ENCODE measurements around the gene PRRC2C. TPM values are rescaled to one million over a fixed set of nuclear protein-coding genes. Genes with fewer than 3 reads are reported as not detected.

The PRRC2C gene
- polyA plus RNA-seq, 1 of the 3 experiments (the other 2 are of a cell fraction): 39.9 TPM

GRCh38 chr1:171455967-171456366 is 29.4 kb upstream of the PRRC2C start:
- H3K4me1 ChIP-seq (ENCODE audit: control insufficient read depth in 1 of 2, insufficient read depth in 2 of 2, low read depth in 1 of 2, low read length in 1 of 2): no peaks in the 10 kb centered on the region
- no peak for TF ChIP-seq FOSL2 (IDR thresholded peaks at IDR 0.05; ENCODE audit: borderline replicate concordance, low read depth)
- no peak for TF ChIP-seq TAF1 (IDR thresholded peaks at IDR 0.05; ENCODE audit: borderline replicate concordance, low read depth, low read length)
- TF ChIP-seq CTCF (IDR thresholded peaks at IDR 0.05): no peak
- TF ChIP-seq USF2 (IDR thresholded peaks at IDR 0.05; ENCODE audit: borderline replicate concordance, low read depth, low read length): no peak
- TF ChIP-seq CHD2 (IDR thresholded peaks at IDR 0.05; ENCODE audit: low read length, partially characterized antibody): no peak
- no peak for TF ChIP-seq TEAD4 (IDR thresholded peaks at IDR 0.05; ENCODE audit: borderline replicate concordance, insufficient read depth)
- no peak for TF ChIP-seq RFX5 (IDR thresholded peaks at IDR 0.05; ENCODE audit: low read length)
- TF ChIP-seq MXI1 (IDR thresholded peaks at IDR 0.05; ENCODE audit: low read depth, low read length): no peak
- no peak for TF ChIP-seq TCF12 (IDR thresholded peaks at IDR 0.05)
- TF ChIP-seq IRF3 (IDR thresholded peaks at IDR 0.05; ENCODE audit: low read depth, low read length): no peak
- TF ChIP-seq RAD21 (IDR thresholded peaks at IDR 0.05; ENCODE audit: low read length): no peak
- TF ChIP-seq PBX3 (IDR thresholded peaks at IDR 0.05): no peak
- no peak for TF ChIP-seq FOXJ3 (CRISPR knock-in tag; IDR thresholded peaks at IDR 0.05)
- POLR2A ChIA-PET: no interaction called here

GRCh38 chr1:171457412-171457811 is 27.9 kb upstream of the PRRC2C start:
- H3K9me3 ChIP-seq: peaks cover under 1% of the 10 kb centered on the region; the same call in 1 of the 2 replicates
- H3K4me1 ChIP-seq (ENCODE audit: control insufficient read depth in 1 of 2, insufficient read depth in 2 of 2, low read depth in 1 of 2, low read length in 1 of 2): no peaks in the 10 kb centered on the region
- WGBS (ENCODE audit: low lambda C conversion rate): 44% methylated on average over 2 of the region's 2 CpGs
- H3K9ac ChIP-seq: no peak overlapping the region
- no peak for TF ChIP-seq GATA2 (CRISPR knock-in tag; IDR thresholded peaks at IDR 0.05)
- no peak for TF ChIP-seq NFIC (IDR thresholded peaks at IDR 0.05; ENCODE audit: borderline replicate concordance)
- no peak for TF ChIP-seq RCOR1 (IDR thresholded peaks at IDR 0.05; ENCODE audit: low read length)
- no peak for TF ChIP-seq CHD2 (IDR thresholded peaks at IDR 0.05; ENCODE audit: low read length, partially characterized antibody)
- no peak for TF ChIP-seq TEAD4 (IDR thresholded peaks at IDR 0.05; ENCODE audit: borderline replicate concordance, insufficient read depth)
- TF ChIP-seq IRF3 (IDR thresholded peaks at IDR 0.05; ENCODE audit: low read depth, low read length): no peak
- TF ChIP-seq MAX (IDR thresholded peaks at IDR 0.05; ENCODE audit: low read depth): no peak
- no peak for TF ChIP-seq SIN3A (IDR thresholded peaks at IDR 0.05; ENCODE audit: borderline replicate concordance, low read depth, low read length)
- no peak for TF ChIP-seq ELF1 (IDR thresholded peaks at IDR 0.05)
- no peak for TF ChIP-seq TAF1 (IDR thresholded peaks at IDR 0.05; ENCODE audit: borderline replicate concordance, low read depth, low read length)
- no peak for TF ChIP-seq GABPA (IDR thresholded peaks at IDR 0.05; ENCODE audit: low read depth)
- H3K4me3 ChIP-seq (ENCODE audit: low read depth in 2 of 2, low read length in 1 of 2): no peak overlapping the region
- peaks cover 8% of the 10 kb centered on the region for H3F3A ChIP-seq (replicated peaks; ENCODE audit: insufficient read depth)
- no peak overlapping the region for H2AFZ ChIP-seq (ENCODE audit: low read depth)
- ChIA-PET CTCF (no interaction called here), POLR2A (no interaction called here)
- H3K27ac ChIP-seq (ENCODE audit: low read depth in 2 of 2, low read length in 1 of 2): no peak overlapping the region
- no peak overlapping the region for H3K4me2 ChIP-seq
- H4K20me1 ChIP-seq (ENCODE audit: insufficient read depth): no peaks in the 10 kb centered on the region
- no peaks in the 10 kb centered on the region for H3K79me2 ChIP-seq (ENCODE audit: insufficient read depth)
- no peaks in the 10 kb centered on the region for H3K27me3 ChIP-seq (ENCODE audit: insufficient read depth)
- DNase-seq: no peak
- H3K36me3 ChIP-seq (replicated peaks in 1 of 2; ENCODE audit: control insufficient read depth in 1 of 2, insufficient read depth in 2 of 2, low read length in 1 of 2): no peaks in the 10 kb centered on the region
- H3K9me2 ChIP-seq: no peaks in the 10 kb centered on the region

More at GRCh38 chr1:171455967-171456366, 29.4 kb upstream of the PRRC2C start:
- H4K20me1 ChIP-seq (ENCODE audit: insufficient read depth): no peaks in the 10 kb centered on the region
- H3K9ac ChIP-seq: no peak overlapping the region
- H2AFZ ChIP-seq (ENCODE audit: low read depth): peak overlapping the region; percentile 71; the same call in 1 of the 2 replicates
- H3K27me3 ChIP-seq (ENCODE audit: insufficient read depth): no peaks in the 10 kb centered on the region
- DNase-seq: no peak
- no peak overlapping the region for H3K4me2 ChIP-seq
- H3K4me3 ChIP-seq (ENCODE audit: low read depth in 2 of 2, low read length in 1 of 2): no peak overlapping the region
- H3K9me3 ChIP-seq: peaks cover 4% of the 10 kb centered on the region; the same call in 1 of the 2 replicates
- no peaks in the 10 kb centered on the region for H3K36me3 ChIP-seq (replicated peaks in 1 of 2; ENCODE audit: control insufficient read depth in 1 of 2, insufficient read depth in 2 of 2, low read length in 1 of 2)
- no peaks in the 10 kb centered on the region for H3K79me2 ChIP-seq (ENCODE audit: insufficient read depth)
- H3F3A ChIP-seq (replicated peaks; ENCODE audit: insufficient read depth): peaks cover 8% of the 10 kb centered on the region
- H3K27ac ChIP-seq (ENCODE audit: low read depth in 2 of 2, low read length in 1 of 2): no peak overlapping the region
- CTCF ChIA-PET: no interaction called here
- no peaks in the 10 kb centered on the region for H3K9me2 ChIP-seq

All from SK-N-SH (cell line).